ENCODE results near the gene CUL2.
"Not testable (repeated sequence)": the region's sequence is repeated elsewhere in the genome, so short reads cannot be mapped to it uniquely, and the experiment has no call there.

Gene CUL2

DNA sequence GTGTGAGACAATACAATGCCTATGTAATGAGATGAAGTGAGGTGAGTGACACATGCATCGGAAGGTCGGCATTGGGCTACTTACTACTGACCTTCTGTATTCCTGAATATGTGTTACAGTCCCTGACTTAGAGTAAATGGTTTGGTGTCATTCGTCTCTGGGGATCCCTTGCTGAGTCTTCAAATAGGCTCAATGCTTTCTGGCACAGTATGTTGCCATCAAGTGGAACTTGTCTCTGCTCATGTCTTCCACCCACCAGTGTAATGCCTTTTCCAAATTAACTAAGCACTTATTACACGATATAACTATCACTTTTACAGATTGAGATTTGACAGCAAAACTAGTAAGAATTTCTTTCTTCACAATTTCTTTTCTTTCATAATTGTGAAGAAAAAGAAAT, 10.9 kb downstream of the CUL2 start:
- no peak for DNase-seq

DNA sequence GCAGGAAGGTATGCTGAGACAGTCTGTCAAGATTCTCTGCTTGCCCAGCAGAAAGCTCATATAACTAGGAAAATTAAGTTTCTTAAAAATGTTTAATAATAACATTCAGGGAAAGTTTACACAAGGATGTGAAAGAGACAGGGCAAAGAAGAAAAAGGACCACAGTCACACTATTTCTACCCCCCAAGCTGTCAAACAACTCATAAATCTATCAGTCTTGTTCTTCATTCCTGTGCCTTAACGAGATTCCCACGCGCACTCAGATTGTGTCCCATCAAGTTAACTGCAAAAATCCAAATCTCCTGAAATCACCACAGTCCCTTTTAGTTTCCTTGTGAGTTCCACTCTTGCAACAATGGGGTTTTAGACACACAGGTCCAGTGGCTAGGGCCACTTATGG, 14.9 kb downstream of the CUL2 start:
- no peak for DNase-seq

- no peak for DNase-seq
Measured at GRCh38 chr10:35074266-35074665, 15.9 kb downstream of the CUL2 start.

DNA sequence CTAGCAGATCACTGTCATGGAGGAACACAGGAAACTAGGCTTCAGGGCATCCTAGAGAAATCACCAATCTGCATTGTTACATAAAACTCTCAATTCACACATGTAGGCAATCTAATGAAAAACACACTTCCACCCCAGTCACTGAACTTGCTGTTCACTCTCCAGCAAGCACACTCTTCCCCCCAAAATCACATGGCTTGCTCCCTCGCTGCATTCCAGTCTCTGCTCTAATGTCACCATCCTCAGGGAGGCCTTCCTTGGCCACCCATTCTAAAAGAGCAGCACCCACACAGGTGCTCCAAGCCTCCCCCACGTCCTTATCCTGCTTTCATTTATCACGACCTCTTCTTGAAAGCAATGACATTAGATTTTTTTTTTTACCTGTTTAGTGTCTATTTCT, 19.6 kb downstream of the CUL2 start:
- no peak for DNase-seq

DNA sequence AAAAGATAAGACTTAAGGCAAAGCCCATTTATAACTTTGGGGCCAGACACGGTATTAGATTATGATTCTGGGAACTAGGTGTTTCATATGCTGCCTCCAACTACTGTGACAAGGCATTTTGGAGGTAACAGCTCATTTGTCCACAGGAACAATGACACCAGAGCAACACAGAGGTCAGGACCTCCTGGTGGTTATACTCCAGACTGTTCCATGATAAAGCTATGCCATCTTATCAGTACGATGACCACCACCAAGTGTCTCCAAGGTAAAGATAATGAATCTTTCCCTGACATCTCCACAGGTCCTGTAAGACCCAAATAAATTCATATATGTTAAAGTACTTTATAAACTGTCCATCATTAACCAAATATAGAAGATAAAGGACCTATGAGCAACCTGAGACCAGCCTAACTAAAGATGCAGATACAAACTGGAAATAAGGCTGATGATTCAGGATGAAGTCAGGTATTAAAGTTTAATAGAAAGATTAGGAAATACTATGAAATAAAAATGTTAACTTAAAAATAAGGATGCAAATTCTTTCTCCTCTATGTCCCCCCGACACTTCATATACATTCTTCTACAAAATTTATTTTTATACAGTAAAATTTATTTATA, 26.2 kb downstream of the CUL2 start:
- no peak for DNase-seq

GRCh38 chr10:35059481-35059880, 30.7 kb downstream of the CUL2 start:
- DNase-seq = no peak

DNA sequence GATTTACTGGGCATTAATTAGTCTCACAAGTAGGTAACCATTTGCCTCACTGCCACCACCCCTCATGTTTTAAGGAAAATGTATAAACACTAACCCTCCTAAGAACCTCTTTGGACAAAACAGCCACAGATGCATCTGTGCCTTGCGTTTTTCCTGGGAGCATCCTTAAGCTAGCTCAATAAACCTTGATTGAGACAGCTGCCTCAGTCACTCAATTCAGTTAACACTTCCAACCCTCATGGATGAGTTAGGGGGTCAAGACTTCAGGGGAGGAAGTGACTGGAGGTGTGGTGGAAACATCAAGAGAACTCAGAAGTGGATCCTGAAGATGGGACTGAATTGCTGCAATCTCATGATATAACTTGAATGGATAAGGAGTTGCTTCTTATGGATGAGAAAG, 31.5 kb downstream of the CUL2 start:
- no peak for DNase-seq

DNA sequence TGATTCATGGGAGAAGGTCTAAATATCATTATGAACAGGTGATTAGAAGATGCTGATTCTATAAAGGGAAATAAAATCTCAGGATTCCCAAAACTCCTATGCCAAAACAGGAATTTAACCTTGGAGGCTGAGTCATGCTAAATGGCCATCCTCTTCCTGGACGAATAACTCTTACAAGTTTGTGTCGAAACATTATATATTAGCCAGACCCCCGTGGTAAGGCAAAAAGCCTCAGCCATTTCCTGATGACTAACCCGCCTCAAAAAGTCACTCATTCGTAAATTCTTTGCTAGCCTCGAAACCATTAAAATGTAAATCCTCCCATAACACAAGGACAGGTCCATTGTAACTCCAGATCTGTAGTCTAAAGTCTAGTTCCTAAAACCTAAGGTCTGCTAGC, 32.0 kb downstream of the CUL2 start:
- DNase-seq = no peak

DNA sequence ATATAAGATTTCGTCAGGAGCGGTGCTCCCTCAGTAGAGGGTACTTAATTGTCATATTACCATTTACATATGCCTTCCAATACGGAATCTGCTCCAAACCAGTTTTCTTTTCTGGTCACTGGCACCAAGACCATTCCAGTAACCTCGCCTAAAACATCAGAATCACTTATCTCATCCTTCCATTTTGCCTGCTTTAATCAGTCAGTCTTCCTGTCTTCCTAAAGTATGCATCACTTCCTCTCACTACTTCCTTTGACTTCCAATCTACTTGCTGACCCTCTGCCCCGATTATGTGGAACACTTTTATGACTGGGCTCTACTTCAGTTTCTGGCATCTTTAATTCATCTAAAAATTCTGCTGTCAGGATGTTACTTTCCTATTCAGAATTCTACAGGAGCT, 33.5 kb downstream of the CUL2 start:
- no peak for DNase-seq

DNA sequence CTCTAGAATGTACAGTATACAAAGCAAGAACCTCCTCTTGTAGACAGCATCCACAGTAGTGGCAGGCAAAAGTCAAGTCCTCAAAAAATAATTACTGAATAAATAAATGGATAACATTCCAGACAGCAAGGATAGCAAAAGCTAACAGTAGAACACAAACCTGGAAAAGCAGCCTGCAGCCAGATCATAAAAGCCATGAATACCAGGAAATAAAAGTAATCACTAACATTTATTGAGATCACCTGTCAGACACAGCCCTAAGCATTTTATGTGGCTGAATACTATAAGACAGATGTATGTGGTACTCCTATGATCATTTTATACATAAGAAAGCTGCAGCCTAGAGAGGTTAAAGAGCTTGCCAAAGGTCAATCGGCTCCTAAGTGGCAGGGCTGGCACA, 34.0 kb downstream of the CUL2 start:
- DNase-seq = no peak

DNA sequence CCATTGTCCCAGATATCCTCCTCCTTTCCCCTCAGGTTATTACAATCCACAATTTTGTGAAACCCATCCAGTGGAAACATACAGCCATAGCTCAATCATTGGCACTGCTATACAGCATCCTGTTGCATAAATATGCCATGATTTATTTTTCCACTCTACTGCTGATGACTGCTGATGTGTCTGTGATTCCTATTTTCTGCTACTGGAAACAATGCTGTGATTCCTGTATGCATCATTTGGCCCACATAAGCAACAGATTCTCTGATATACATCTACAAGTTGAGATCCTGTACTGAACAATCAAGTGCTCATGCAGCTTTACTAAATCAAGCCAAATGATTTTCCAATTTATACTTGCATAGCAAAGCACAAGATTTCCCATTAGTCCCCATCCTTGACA, 39.6 kb downstream of the CUL2 start:
- no peak for DNase-seq

DNA sequence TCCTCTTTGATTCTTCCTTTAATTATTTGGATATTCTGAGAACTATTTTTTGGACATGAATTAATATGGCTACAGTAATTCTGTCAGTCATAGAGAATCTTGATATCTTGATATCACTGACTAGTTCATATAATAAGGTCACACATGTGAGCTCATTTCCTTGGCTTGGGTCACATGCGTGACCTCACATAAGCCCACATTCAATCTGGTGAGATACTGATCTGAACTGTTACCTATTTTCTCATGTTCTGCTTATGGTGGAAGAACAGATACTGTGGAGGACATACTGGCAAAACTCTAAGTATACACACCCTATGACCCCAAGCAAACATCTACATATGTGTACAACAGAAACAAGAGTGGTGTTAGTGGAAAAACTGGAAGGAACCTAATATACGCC, 44.1 kb downstream of the CUL2 start:
- DNase-seq = no peak

DNA sequence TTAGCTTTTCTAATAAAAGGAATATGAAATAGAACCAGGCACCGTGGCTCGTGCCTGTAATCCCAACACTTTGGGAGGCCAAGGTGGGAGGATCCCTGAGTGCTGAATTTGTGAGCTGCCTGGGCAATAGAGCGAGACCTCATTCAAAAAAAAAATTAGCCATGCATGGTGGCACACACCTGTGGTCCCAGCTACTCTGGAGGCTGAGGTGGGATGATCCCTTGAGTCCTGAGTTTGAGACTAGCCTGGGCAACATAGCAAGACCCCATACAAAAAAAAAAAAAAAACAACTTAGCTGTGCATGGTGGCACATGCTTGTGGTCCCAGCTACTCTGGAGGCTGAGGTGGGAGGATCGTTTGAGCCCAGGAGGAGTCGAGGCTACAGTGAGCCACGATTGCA, 44.9 kb downstream of the CUL2 start:
- not testable (repeated sequence) for DNase-seq

- no peak for DNase-seq
Measured at GRCh38 chr10:35043796-35044344, 46.3 kb downstream of the CUL2 start.

DNA sequence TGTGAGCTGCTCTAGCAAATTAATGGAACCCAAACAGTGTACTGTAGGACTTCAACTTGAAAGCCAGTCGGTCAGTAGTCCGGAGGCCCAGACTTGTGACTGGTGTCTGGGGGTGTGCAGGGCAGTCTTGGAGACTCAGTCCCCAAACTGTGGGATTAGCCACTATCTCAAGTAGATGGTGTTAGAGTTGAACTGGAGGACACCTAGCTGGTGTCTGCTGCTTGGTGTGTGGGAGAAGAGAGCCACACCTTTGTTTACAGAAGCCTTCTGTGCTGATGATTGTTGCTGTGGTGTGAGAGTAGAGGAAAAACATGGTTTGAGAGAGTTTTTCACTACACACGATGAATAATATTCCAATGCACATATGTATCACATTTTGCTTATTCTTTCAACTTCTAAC, 47.4 kb downstream of the CUL2 start:
- DNase-seq = no peak

DNA sequence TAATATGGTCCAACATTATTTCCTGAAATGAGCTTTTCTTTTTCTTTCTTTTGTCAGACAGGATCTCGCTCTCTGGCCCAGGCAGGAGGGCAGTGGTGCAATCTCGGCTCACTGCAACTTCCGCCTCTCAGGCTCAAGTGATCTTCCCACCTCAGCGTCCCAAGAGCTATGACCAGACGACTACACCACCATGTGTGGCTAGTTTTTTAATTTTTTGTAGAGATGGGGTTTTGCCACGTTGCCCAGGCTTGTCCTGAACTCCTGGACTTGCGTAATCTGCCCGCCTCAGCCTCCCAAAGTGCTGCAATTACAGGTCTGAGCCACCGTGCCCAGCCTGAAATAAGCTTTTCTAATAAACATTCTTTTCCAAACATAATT, 48.6 kb downstream of the CUL2 start:
- no peak for DNase-seq

- DNase-seq = no peak
Measured at GRCh38 chr10:35040760-35041501, 49.2 kb downstream of the CUL2 start.

GRCh38 chr10:35037104-35037503, 53.0 kb downstream of the CUL2 start:
- no peak for DNase-seq

DNA sequence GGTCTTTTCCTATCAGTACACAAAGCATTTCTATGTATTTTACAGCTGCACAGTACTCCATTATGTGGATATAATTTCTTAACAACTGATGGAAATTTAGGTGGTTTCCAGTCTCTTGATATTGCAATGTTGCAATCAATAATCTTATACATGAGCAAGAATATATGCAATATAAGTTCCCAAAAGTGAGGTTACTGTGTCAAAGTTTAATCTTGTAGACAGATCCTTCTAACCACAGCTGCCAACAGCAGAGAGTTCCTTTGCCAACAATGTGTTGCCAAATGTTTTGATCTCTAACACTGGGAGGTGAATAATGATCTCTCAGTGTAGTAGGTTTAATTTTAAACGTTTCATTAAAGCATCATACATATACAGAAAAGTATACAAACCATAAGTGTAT, 54.5 kb downstream of the CUL2 start:
- no peak for DNase-seq

DNA sequence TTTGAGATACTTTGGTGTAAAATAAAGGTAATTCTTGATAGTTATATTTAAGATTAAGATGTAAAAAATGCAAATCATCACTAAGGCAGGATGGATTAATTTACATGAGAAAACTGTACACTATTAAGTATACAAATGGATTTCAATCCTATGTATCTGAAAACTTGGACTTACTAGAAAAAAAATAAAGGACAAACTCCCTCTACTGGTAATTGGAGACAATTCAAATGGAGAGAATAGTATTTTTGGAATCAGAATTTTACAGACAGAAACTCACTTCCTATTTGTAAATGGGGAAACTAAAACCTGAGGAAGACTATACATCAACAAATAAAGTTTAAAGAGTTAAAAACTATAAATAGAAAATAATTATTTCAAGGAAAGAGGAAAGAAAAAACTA, 62.6 kb downstream of the CUL2 start:
- DNase-seq = no peak

DNA sequence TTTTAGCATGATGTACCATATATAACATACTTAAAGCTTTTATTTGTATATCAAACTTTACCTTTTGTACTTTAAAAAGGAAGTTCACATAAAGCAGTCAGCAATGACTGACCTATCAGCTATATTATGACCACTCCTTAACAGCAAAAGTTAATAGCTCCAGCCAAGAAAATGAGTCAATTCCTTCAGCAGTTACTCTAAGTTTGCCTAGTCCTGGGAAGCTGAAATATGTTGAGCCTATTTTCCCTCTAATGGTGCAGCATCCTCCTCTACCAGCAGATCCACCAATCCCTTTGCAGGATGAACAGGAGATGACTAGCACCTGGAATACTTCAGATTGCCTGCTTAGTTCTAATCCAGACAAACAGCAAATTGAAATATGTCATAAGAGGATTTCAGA, 64.2 kb downstream of the CUL2 start:
- no peak for DNase-seq

- no peak for DNase-seq
Measured at GRCh38 chr10:35020481-35020880, 69.7 kb downstream of the CUL2 start.

DNA sequence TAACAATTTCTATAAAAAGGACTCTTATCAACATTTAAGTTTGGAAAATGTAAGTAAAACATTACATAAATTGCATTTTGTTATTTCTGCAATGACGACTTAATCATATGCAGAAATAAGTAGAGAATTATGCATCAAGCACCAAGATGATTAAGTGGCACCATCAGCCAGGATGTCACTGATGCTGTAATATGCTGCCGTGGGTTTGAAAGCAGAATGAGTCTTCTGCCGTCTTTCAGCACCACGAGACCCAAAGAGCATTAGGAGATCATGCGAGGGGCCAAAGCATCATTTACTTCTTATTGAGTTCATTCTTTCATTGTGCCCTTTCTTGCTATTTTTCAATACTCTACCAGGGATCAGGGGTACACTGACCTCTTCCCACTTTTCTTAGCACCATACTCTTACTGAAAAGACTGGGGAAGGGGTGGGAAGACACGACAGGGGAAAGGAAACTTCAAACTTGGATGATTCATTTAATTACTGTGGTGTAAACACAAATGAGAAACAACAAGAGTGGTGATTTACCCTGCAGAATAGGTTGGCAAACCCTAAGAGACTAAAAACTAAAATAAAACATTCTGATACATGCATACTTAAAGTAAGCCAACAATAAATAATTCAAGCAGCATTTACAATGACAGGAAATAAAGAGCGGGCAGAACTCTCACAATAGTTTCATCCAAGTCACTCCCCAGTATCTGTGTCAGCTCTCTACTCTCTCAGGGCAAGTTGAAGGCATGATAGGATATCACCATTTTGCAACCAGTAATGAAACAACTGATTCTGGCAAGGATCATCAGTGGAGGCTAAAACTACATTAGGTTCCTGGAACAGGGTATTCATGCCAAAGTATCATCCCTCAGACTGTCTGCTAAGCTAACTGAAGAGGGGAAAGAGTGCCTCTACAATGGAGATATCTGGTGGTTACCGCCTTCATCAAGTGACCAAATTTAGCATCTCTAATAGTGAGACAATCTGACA, 70.8 kb downstream of the CUL2 start:
- DNase-seq = no peak

GRCh38 chr10:35017608-35018007, 72.5 kb downstream of the CUL2 start:
- DNase-seq = no peak
